K562 (cell line): ENCODE measurements around the gene PTGES3L. TPM values are rescaled to one million over a fixed set of nuclear protein-coding genes. Genes with fewer than 3 reads are reported as not detected.

Experiments used
- ATF1 ChIP-seq, 2 experiments: fragments of 450-650 bp in 1 of 2; IDR thresholded peaks; 2 replicates each; pipeline ENCODE4 v1.6.1; 2016; ENCODE audit warnings: missing compliant biosample characterization in 1 of 2, missing genetic modification characterization in 1 of 2
- CBX1 ChIP-seq: sonication (generic); IDR thresholded peaks from 2 replicates; pipeline ENCODE4 v1.6.1; 2016; ENCODE audit warnings: antibody characterized with exemption, low read depth, mild to moderate bottlenecking
- DIDO1 ChIP-seq: fragments of 450-650 bp; IDR thresholded peaks from 2 replicates; pipeline ENCODE4 v1.6.1; 2016; ENCODE audit warnings: low read depth, missing biosample characterization, missing genetic modification characterization
- EP400 ChIP-seq: fragments of 450-650 bp; IDR thresholded peaks from 2 replicates; pipeline ENCODE4 v1.6.1; 2017; ENCODE audit warnings: antibody characterized with exemption, mild to moderate bottlenecking, moderate library complexity
- FIP1L1 ChIP-seq: fragments of 200-400 bp; formaldehyde crosslinking; IDR thresholded peaks from 2 replicates; pipeline ENCODE4 v1.6.1; 2018; ENCODE audit warnings: mild to moderate bottlenecking, low read depth, low read length; ENCODE audit not compliant: poor library complexity, severe bottlenecking
- GABPB1 ChIP-seq: sonication (generic); formaldehyde crosslinking; IDR thresholded peaks from 2 replicates; pipeline ENCODE4 v1.8.0; 2022; ENCODE audit warnings: mild to moderate bottlenecking, missing genetic modification reagents
- HNRNPLL ChIP-seq: fragments of 200-400 bp; formaldehyde crosslinking; IDR thresholded peaks from 2 replicates; pipeline ENCODE4 v1.6.1; 2017; ENCODE audit warnings: low read length, low read depth, mild to moderate bottlenecking; ENCODE audit not compliant: poor library complexity, severe bottlenecking
- NR3C1 ChIP-seq: sonication (generic); formaldehyde crosslinking; IDR thresholded peaks from 2 replicates; pipeline ENCODE4 v1.8.1; 2022; ENCODE audit warnings: missing genetic modification reagents
- SMARCA5 ChIP-seq: fragments of 450-650 bp; IDR thresholded peaks from 2 replicates; pipeline ENCODE4 v1.6.1; 2016
- ZEB2 ChIP-seq: fragments of 450-650 bp; IDR thresholded peaks from 2 replicates; pipeline ENCODE4 v1.6.1; 2016
- ZNF41 ChIP-seq: fragments of 250-450 bp; sonication (Bioruptor Pico); conservative IDR thresholded peaks from 2 replicates; pipeline ENCODE4 v1.4.0; 2020; ENCODE audit warnings: mild to moderate bottlenecking
- ZNF644 ChIP-seq: fragments of 200-800 bp; sonication (Bioruptor generic); IDR thresholded peaks from 2 replicates; pipeline ENCODE4 v1.6.1; 2016; ENCODE audit warnings: low read depth, missing genetic modification characterization, missing compliant biosample characterization
- polyA plus RNA-seq, 8 experiments: library from polyadenylated mRNA; depleted of rRNA in 4 of 8; stranded (reverse) in 5 of 8; unstranded in 3 of 8; fragments of >200 nt; fragmentation: Nextera tagmentation in 2 of 8; fragmentation: Illumina TruSeq in 1 of 8; extraction: Ambion mirVana in 2 of 8; extraction: Trizol in 1 of 8; gene quantifications; 2 replicates each; pipeline versions ENCODE4 v1.2.1 to v1.2.3, GENCODE V29; 2011 to 2014; ENCODE audit warnings: inconsistent platforms in 1 of 8, missing spikeins in 1 of 8
- total RNA-seq, 7 experiments: library from RNA; depleted of rRNA in 6 of 7; stranded (reverse); fragments of >200 nt in 6 of 7; fragmentation: Illumina TruSeq in 2 of 7; extraction: Trizol in 2 of 7; gene quantifications; 2 replicates each; pipeline versions ENCODE4 v1.2.1 to v1.2.3, GENCODE V29; 2011 to 2021; ENCODE audit warnings: low replicate concordance in 1 of 7
- TF ChIP-seq, protein P1 (sequence below): sonication (generic); formaldehyde crosslinking; IDR thresholded peaks from 2 replicates; pipeline ENCODE4 v1.8.0; 2022; ENCODE audit warnings: mild to moderate bottlenecking, missing genetic modification reagents, borderline replicate concordance
- TF ChIP-seq, protein P2 (sequence below): sonication (generic); formaldehyde crosslinking; IDR thresholded peaks from 2 replicates; pipeline ENCODE4 v1.8.0; 2022; ENCODE audit warnings: mild to moderate bottlenecking, missing genetic modification reagents
- TF ChIP-seq, protein P3 (sequence below): sonication (generic); formaldehyde crosslinking; IDR thresholded peaks from 2 replicates; pipeline ENCODE4 v1.8.0; 2022; ENCODE audit warnings: mild to moderate bottlenecking, missing genetic modification reagents
- TF ChIP-seq, protein P4 (sequence below): fragments of 450-650 bp; IDR thresholded peaks from 2 replicates; pipeline ENCODE4 v1.6.1; 2014; ENCODE audit warnings: low read depth, mild to moderate bottlenecking, moderate library complexity, borderline replicate concordance

PTGES3L gene
- total and polyA plus RNA-seq, 9 of the 15 experiments (the other 6 are each of a cell fraction or from before 2014, with no cell fraction given): 6.0 to 16.0 (median 9.6) TPM

DNA sequence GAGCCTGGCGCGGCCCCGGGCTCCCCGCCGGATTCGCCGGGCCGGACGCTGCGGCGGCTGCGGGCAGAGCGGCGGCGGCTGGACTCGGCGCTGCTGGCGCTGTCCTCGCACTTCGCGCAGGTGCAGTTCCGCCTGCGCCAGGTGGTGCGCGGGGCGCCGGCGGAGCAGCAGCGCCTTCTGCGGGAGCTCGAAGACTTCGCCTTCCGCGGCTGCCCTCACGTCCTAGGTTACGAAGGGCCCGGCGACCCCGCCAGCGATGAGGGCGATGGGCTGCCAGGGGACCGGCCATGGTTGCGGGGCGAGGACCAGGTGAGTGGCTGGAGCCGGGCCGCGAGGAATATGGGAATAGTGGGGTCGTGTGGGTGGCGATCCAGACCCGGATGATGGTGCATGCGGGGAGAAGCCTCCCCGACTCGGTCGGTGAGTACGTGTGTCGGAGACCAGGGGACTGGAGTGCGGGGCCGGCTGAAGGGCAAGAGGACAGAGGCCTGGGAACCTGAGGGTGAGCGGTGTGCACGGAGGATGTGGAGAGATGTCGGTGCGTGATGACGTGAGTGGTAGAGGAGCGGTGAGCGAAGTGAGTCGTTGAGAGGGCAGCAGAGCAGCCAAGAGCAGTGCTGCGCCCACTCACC lies 1.0 kb upstream of the PTGES3L start (continued):
- TF ChIP-seq ZEB2 (0 out of 2 replicates have a peak, but pooled peaks have one; percentile 43), EP400 (peak; percentile 44; the same call in 1 of the 2 replicates), SMARCA5 (peak; percentile 68; the same call in 1 of the 2 replicates), ZNF41 (CRISPR knock-in tag) (no peak), GABPB1 (no peak), HNRNPLL (peak; percentile 96), ZNF644 (no peak), FIP1L1 (peak; percentile 79), ATF1 (CRISPR knock-in tag; IDR thresholded peaks at IDR 0.05) (no peak), ATF1 (tag; IDR thresholded peaks at IDR 0.05) (peak; percentile 75; the same call in 1 of the 2 replicates), NR3C1 (CRISPR knock-in tag) (no peak), DIDO1 (tag) (no peak), CBX1 (0 out of 2 replicates have a peak, but pooled peaks have one; percentile 7)
- TF ChIP-seq, protein P1, sequence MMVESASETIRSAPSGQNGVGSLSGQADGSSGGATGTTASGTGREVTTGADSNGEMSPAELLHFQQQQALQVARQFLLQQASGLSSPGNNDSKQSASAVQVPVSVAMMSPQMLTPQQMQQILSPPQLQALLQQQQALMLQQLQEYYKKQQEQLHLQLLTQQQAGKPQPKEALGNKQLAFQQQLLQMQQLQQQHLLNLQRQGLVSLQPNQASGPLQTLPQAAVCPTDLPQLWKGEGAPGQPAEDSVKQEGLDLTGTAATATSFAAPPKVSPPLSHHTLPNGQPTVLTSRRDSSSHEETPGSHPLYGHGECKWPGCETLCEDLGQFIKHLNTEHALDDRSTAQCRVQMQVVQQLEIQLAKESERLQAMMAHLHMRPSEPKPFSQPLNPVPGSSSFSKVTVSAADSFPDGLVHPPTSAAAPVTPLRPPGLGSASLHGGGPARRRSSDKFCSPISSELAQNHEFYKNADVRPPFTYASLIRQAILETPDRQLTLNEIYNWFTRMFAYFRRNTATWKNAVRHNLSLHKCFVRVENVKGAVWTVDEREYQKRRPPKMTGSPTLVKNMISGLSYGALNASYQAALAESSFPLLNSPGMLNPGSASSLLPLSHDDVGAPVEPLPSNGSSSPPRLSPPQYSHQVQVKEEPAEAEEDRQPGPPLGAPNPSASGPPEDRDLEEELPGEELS (CRISPR knock-in tag): peak; percentile 31; the same call in 1 of the 2 replicates
- TF ChIP-seq, protein P2, sequence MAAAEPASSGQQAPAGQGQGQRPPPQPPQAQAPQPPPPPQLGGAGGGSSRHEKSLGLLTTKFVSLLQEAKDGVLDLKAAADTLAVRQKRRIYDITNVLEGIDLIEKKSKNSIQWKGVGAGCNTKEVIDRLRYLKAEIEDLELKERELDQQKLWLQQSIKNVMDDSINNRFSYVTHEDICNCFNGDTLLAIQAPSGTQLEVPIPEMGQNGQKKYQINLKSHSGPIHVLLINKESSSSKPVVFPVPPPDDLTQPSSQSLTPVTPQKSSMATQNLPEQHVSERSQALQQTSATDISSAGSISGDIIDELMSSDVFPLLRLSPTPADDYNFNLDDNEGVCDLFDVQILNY (CRISPR knock-in tag): 0 out of 2 replicates have a peak, but pooled peaks have one; percentile 37
- TF ChIP-seq, protein P3, sequence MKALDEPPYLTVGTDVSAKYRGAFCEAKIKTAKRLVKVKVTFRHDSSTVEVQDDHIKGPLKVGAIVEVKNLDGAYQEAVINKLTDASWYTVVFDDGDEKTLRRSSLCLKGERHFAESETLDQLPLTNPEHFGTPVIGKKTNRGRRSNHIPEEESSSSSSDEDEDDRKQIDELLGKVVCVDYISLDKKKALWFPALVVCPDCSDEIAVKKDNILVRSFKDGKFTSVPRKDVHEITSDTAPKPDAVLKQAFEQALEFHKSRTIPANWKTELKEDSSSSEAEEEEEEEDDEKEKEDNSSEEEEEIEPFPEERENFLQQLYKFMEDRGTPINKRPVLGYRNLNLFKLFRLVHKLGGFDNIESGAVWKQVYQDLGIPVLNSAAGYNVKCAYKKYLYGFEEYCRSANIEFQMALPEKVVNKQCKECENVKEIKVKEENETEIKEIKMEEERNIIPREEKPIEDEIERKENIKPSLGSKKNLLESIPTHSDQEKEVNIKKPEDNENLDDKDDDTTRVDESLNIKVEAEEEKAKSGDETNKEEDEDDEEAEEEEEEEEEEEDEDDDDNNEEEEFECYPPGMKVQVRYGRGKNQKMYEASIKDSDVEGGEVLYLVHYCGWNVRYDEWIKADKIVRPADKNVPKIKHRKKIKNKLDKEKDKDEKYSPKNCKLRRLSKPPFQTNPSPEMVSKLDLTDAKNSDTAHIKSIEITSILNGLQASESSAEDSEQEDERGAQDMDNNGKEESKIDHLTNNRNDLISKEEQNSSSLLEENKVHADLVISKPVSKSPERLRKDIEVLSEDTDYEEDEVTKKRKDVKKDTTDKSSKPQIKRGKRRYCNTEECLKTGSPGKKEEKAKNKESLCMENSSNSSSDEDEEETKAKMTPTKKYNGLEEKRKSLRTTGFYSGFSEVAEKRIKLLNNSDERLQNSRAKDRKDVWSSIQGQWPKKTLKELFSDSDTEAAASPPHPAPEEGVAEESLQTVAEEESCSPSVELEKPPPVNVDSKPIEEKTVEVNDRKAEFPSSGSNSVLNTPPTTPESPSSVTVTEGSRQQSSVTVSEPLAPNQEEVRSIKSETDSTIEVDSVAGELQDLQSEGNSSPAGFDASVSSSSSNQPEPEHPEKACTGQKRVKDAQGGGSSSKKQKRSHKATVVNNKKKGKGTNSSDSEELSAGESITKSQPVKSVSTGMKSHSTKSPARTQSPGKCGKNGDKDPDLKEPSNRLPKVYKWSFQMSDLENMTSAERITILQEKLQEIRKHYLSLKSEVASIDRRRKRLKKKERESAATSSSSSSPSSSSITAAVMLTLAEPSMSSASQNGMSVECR (CRISPR knock-in tag): peak; percentile 42; the same call in 1 of the 2 replicates
- TF ChIP-seq, protein P4, sequence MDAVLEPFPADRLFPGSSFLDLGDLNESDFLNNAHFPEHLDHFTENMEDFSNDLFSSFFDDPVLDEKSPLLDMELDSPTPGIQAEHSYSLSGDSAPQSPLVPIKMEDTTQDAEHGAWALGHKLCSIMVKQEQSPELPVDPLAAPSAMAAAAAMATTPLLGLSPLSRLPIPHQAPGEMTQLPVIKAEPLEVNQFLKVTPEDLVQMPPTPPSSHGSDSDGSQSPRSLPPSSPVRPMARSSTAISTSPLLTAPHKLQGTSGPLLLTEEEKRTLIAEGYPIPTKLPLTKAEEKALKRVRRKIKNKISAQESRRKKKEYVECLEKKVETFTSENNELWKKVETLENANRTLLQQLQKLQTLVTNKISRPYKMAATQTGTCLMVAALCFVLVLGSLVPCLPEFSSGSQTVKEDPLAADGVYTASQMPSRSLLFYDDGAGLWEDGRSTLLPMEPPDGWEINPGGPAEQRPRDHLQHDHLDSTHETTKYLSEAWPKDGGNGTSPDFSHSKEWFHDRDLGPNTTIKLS: peak; percentile 52
